AG09319 (cell line): ENCODE results near the gene TRA2B.

Source experiments
- DNase-seq: peaks from one replicate; pipeline ENCODE4 v3.0.0-alpha.2; 2010; ENCODE audit warnings: low read depth; ENCODE audit errors: extremely low read depth
- CTCF ChIP-seq: IDR thresholded peaks from 2 replicates; pipeline ENCODE4 v1.5.1; 2011; ENCODE audit warnings: low read depth, mild to moderate bottlenecking, inconsistent platforms, low read length, moderate library complexity

Gene TRA2B

DNA sequence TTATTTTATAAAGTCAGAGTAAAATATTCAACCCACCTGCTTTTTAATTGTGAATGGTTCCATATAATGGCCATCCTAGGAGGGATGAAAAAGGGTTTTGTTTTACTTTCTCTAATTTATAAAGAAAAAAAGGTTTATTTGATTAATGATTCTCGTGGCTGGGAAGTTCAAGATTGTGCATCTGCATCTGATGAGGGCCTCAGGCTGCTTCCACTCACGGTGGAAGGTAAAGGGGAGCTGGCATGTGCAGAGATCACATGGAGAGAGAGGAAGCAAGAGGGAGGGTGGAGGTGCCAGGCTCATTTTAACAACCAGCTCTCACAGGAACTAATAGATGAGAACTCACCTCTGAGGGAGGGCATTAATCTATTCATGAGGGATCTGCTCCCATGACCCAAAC, 27.7 kb upstream of the TRA2B start:
- no peak for TF ChIP-seq CTCF
- DNase-seq: no peak

DNA sequence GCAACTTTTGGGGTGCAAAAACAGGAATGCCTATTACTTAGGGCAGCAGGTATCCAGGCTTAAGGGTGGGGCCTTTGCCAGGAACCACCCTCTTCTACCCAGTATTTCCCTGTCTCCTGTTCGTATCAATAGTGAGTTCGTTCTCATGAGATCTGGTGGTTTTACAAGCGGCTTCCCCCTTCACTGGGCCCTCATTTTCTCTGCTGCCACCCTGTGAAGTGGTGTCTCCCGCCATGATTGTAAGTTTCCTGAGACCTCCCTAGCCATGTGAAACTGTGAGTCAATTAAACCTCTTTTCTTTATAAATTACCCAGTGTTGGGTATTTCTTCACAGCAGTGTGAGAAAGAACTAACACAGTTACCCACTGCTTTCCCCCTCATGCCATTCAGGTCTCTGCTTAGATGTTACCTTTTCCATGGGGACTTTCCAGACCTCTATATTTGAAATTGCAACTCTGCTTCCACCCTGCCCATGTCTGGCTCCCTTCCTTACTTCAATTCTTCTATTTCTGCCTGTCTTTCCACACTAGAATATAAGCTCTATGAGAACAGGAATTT, 23.9 kb upstream of the TRA2B start:
- no peak for TF ChIP-seq CTCF
- no peak for DNase-seq

GRCh38 chr3:185960522-185961288, 22.9 kb upstream of the TRA2B start:
- no peak for DNase-seq
- TF ChIP-seq CTCF: no peak

GRCh38 chr3:185959609-185960521, 22.1 kb upstream of the TRA2B start:
- DNase-seq: peak; percentile 65
- no peak for TF ChIP-seq CTCF

DNA sequence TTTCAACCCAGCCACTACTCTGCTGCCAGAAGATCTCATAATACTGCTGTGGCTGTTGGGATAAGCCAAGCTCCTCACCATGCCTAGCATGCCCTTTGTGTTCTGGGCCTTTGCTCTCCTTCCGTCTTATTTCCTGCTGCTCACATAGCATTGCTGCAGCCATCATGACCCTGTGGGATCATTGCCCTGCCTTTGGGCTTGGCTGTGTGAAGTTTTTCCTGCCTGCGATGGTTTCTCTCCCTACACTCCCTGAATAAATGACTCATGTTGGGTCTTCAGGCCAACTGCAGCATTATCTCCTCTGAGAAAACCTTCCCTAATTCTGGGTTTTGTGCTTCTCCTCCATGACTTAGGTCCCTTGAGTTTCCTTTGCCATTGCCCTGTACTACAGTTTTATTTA, 20.8 kb upstream of the TRA2B start:
- DNase-seq: no peak
- TF ChIP-seq CTCF: no peak

- no peak for TF ChIP-seq CTCF
- DNase-seq: no peak
Observed at GRCh38 chr3:185956244-185956643, 18.4 kb upstream of the TRA2B start.

DNA sequence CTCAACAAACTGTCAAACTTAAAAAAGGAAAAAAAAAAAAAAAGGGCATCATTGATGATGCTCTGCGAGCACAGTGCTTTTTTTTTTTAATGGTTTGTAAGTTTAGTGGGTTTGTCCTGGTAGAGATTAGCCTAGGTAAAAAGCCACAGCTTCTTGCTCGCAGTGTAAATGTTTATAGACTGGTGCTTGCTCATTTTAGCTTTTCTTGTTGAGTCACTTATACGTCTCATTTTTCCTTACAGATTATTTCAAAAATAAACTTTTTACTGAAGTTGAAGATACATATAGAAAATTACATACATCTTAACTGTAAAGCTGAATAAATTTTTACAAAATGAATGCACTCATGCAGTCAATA, 16.5 kb upstream of the TRA2B start:
- no peak for DNase-seq
- TF ChIP-seq CTCF: no peak
